Measurements from ENCODE around the gene PSMA2. TPM values are rescaled to one million over a fixed set of nuclear protein-coding genes. Genes with fewer than 3 reads are reported as not detected.

PSMA2 gene
- total and polyA plus RNA-seq, 8 donors = 23.1 to 59.7 (median 33.9) TPM

GRCh38 chr7:42934291-42934690 lies 2.3 kb upstream of the PSMA2 start:
- H3K36me3 ChIP-seq = peaks cover 5 to 15% (median 12%) of the 10 kb centered on the region in 3 donors
- no peaks in the 10 kb centered on the region for H3K9me3 ChIP-seq
- 59 to 61% methylated on average over 3 of the region's 3 CpGs for WGBS, 2 donors
- intact Hi-C loops (cut with DNase I) = no loop called here
- no peak overlapping the region for H3K27ac ChIP-seq
- TF ChIP-seq CTCF (IDR thresholded peaks at IDR 0.05) = no peak
- no peak for DNase-seq
- no peaks in the 10 kb centered on the region for H3K27me3 ChIP-seq
- peaks cover 6 to 24% (median 16%) of the 10 kb centered on the region in 3 donors for H3K4me1 ChIP-seq
- H3K4me3 ChIP-seq = no peak overlapping the region
- FAIRE-seq = no peak
- no peak for ATAC-seq

DNA sequence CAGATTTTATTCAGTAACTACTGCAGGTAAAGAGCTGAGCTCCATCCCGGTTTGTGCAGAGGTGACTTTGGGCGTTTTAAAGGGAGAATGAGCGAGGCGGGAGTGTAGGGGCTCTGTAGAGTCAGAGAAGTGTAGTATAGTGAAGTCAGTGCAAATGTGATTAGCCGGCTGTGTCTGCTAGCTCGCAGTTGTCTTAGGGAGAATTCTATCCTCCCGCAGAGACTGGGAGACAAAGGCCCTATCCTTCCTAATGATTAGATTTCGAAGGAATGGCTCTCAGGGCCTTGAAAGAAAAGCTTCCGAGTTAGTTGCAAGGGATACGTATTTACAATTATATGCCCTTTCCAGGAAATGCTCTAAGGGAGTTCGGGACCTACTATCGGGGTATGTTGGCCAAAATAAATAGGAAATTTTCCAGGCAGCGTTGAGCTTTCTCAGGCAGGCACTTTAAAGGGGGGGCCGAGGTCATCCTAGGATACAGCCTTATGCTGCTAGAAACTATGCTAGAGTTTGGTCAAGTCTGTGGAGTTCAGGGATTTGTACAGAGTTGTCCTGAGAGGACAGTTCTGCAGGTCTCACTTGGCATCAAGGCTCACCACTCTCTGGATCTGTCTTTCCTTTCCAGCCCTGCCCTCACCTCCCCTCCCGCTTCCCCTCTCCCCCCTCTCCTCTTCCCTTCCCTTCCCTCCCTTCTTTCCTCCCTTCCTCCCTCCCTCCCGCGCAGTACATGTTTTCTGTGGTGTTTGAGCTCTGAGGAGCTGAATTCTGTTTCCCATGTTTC lies 1.0 kb upstream of the PSMA2 start:
- Histone ChIP-seq H3K4me3 (peak overlapping the region; percentile 65 to 75 (median 69)), H3K27me3 (no peaks in the 10 kb centered on the region), H3K36me3 (peaks cover 5 to 12% (median 10%) of the 10 kb centered on the region in 3 donors), H3K27ac (peak overlapping the region; percentile 46 to 84 (median 72)), H3K4me1 (peaks cover 6 to 24% (median 16%) of the 10 kb centered on the region in 3 donors), H3K9me3 (no peaks in the 10 kb centered on the region)
- DNase-seq = peak in 2 of 6 donors; percentile 23 to 47
- no peak for FAIRE-seq
- no peak for TF ChIP-seq CTCF (IDR thresholded peaks at IDR 0.05)
- WGBS, 2 donors = 0 to 2% methylated on average over 17 of the region's 17 CpGs
- ATAC-seq = peak; percentile 32 to 55 (median 43)
- intact Hi-C loops (cut with DNase I) = no loop called here

- WGBS, 2 donors = 0% methylated on average over 12 of the region's 12 CpGs
- ATAC-seq (no peak), FAIRE-seq (no peak), DNase-seq (no peak)
- Histone ChIP-seq H3K4me3 (peak overlapping the region; percentile 65 to 75 (median 69)), H3K4me1 (peaks cover 6 to 24% (median 16%) of the 10 kb centered on the region in 3 donors), H3K27ac (peak overlapping the region in 3 of 4 donors; percentile 40 to 84 (median 78)), H3K9me3 (no peaks in the 10 kb centered on the region), H3K27me3 (no peaks in the 10 kb centered on the region), H3K36me3 (peaks cover 5 to 15% (median 12%) of the 10 kb centered on the region in 3 donors)
- intact Hi-C loops (cut with DNase I) = no loop called here
- TF ChIP-seq CTCF (IDR thresholded peaks at IDR 0.05) = no peak
These were observed 534 bp downstream of the PSMA2 start for GRCh38 chr7:42931447-42931833.

- ATAC-seq (peak in 2 of 4 donors; percentile 4 to 15), FAIRE-seq (no peak)
- intact Hi-C loops (cut with DNase I) = no loop called here
These were observed 1.1 kb downstream of the PSMA2 start for GRCh38 chr7:42930889-42931288.

More at GRCh38 chr7:42930889-42931288, 1.1 kb downstream of the PSMA2 start:
- TF ChIP-seq CTCF (IDR thresholded peaks at IDR 0.05) = no peak
- peaks cover 6 to 24% (median 16%) of the 10 kb centered on the region in 3 donors for H3K4me1 ChIP-seq
- no peaks in the 10 kb centered on the region for H3K9me3 ChIP-seq
- peak overlapping the region in 1 of 4 donors; percentile 84 for H3K27ac ChIP-seq
- no peak for DNase-seq
- H3K36me3 ChIP-seq = peaks cover 5 to 19% (median 11%) of the 10 kb centered on the region in 3 donors
- H3K4me3 ChIP-seq = peak overlapping the region; percentile 65 to 75 (median 69)
- WGBS, 2 donors = 5 to 7% methylated on average over 5 of the region's 5 CpGs
- H3K27me3 ChIP-seq = no peaks in the 10 kb centered on the region
